ENCODE results near the gene REG4. TPM values are rescaled to one million over a fixed set of nuclear protein-coding genes. Genes with fewer than 3 reads are reported as not detected.
A peak's percentile ranks its signal among the peaks of the same experiment; 100 is the strongest.

Gene REG4
- total RNA-seq, 6 experiments from 2014 or later = not detected

GRCh38 chr1:119778359-119778758, 32.9 kb downstream of the REG4 start:
- TF ChIP-seq, protein P1, sequence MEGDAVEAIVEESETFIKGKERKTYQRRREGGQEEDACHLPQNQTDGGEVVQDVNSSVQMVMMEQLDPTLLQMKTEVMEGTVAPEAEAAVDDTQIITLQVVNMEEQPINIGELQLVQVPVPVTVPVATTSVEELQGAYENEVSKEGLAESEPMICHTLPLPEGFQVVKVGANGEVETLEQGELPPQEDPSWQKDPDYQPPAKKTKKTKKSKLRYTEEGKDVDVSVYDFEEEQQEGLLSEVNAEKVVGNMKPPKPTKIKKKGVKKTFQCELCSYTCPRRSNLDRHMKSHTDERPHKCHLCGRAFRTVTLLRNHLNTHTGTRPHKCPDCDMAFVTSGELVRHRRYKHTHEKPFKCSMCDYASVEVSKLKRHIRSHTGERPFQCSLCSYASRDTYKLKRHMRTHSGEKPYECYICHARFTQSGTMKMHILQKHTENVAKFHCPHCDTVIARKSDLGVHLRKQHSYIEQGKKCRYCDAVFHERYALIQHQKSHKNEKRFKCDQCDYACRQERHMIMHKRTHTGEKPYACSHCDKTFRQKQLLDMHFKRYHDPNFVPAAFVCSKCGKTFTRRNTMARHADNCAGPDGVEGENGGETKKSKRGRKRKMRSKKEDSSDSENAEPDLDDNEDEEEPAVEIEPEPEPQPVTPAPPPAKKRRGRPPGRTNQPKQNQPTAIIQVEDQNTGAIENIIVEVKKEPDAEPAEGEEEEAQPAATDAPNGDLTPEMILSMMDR (IDR thresholded peaks at IDR 0.05) = no peak

GRCh38 chr1:119774746-119775490, 36.3 kb downstream of the REG4 start:
- Mint-ChIP-seq H3K4me1 (ENCODE audit: low read depth) (peaks cover 21% of the 10 kb centered on the region), H3K27ac (no peak overlapping the region), H3K36me3 (ENCODE audit: low read depth) (no peaks in the 10 kb centered on the region), H3K9me3 (no peaks in the 10 kb centered on the region), H3K27me3 (ENCODE audit: insufficient read depth) (peaks cover 14% of the 10 kb centered on the region), H3K4me3 (no peak overlapping the region)
- DNase-seq = no peak
- TF ChIP-seq, protein P1 (IDR thresholded peaks at IDR 0.05) = no peak

More at GRCh38 chr1:119778359-119778758, 32.9 kb downstream of the REG4 start:
- Mint-ChIP-seq H3K36me3 (ENCODE audit: low read depth) (no peaks in the 10 kb centered on the region), H3K4me1 (ENCODE audit: low read depth) (peaks cover 25% of the 10 kb centered on the region), H3K27me3 (ENCODE audit: insufficient read depth) (peaks cover 36% of the 10 kb centered on the region), H3K27ac (no peak overlapping the region), H3K4me3 (no peak overlapping the region), H3K9me3 (no peaks in the 10 kb centered on the region)
- DNase-seq = no peak

- peaks cover 4% of the 10 kb centered on the region for H3K27me3 Mint-ChIP-seq (ENCODE audit: insufficient read depth)
- DNase-seq = peak; percentile 23
- TF ChIP-seq, protein P1 (IDR thresholded peaks at IDR 0.05) = no peak
- no peaks in the 10 kb centered on the region for H3K9me3 Mint-ChIP-seq
- peak overlapping the region; percentile 4; the same call in 1 of the 2 replicates for H3K4me3 Mint-ChIP-seq
- no peak overlapping the region for H3K27ac Mint-ChIP-seq
- peaks cover 11% of the 10 kb centered on the region for H3K4me1 Mint-ChIP-seq (ENCODE audit: low read depth)
- no peaks in the 10 kb centered on the region for H3K36me3 Mint-ChIP-seq (ENCODE audit: low read depth)
Measured at GRCh38 chr1:119773711-119774241, 37.5 kb downstream of the REG4 start.

DNA sequence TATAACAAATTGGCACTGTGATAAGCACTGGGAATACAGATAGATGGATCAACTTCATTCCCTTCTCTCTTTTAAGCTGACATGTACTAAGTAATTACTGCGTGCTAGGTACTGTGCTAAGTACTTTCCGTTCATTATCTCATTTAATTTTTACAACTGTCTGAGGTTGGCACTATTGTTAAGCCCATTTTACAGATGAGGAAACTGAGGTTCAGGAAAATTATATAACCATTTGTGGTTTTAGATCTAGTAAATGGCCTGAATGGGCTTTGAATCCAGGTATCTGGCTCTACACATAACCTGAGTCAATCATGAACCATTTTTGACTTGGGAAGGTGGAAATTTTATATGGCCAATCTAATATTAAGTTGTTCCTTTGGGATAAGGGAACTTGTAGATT, 39.0 kb downstream of the REG4 start:
- Mint-ChIP-seq H3K27ac (no peak overlapping the region), H3K4me3 (no peak overlapping the region), H3K4me1 (ENCODE audit: low read depth) (peaks cover 11% of the 10 kb centered on the region), H3K27me3 (ENCODE audit: insufficient read depth) (peaks cover 4% of the 10 kb centered on the region), H3K36me3 (ENCODE audit: low read depth) (no peaks in the 10 kb centered on the region), H3K9me3 (no peaks in the 10 kb centered on the region)
- TF ChIP-seq, protein P1 (IDR thresholded peaks at IDR 0.05) = no peak
- DNase-seq = no peak

DNA sequence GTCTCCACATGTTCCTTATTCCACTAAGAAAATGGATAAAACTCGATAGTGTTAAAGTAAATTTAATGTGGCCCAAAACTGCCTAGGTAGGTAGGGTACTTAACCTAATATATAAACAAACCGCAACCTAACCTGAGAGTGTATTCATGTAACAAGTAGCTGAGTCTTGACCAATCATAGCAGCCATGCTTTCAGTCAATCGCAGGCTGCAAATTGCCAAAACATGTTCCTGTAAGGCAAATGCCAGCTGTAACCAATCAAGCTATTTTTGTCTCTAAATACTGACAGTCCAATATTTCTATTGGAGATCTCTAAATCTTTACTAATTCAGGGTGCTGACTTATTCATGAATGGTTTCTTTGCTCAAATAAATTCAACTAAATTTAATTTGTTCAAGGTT, 39.5 kb downstream of the REG4 start:
- TF ChIP-seq, protein P1 (IDR thresholded peaks at IDR 0.05) = no peak
- Mint-ChIP-seq H3K27me3 (ENCODE audit: insufficient read depth) (peaks cover 5% of the 10 kb centered on the region), H3K9me3 (no peaks in the 10 kb centered on the region), H3K4me1 (ENCODE audit: low read depth) (peaks cover 11% of the 10 kb centered on the region), H3K36me3 (ENCODE audit: low read depth) (no peaks in the 10 kb centered on the region), H3K27ac (no peak overlapping the region), H3K4me3 (no peak overlapping the region)
- no peak for DNase-seq
